IPS DF 6.9 (cell line): Measurements from ENCODE around the gene DCT.
"Not testable (repeated sequence)": the region's sequence is repeated elsewhere in the genome, so short reads cannot be mapped to it uniquely, and the experiment has no call there.

Experiments used
- DNase-seq: peaks from one replicate; pipeline ENCODE4 v3.0.0-alpha.2; 2013; ENCODE audit warnings: low read depth, low spot score
- H3K27ac ChIP-seq: one replicate; pipeline ENCODE4 v1.5.1; 2013; ENCODE audit warnings: low read length, control low read depth
- H3K27me3 ChIP-seq: 2 replicates; pipeline ENCODE4 v1.6.1; 2013; ENCODE audit warnings: mild to moderate bottlenecking, low read length; ENCODE audit not compliant: control insufficient read depth, insufficient read depth
- H3K36me3 ChIP-seq: 2 replicates; pipeline ENCODE4 v1.6.1; 2013; ENCODE audit warnings: low read length; ENCODE audit not compliant: control insufficient read depth, insufficient read depth
- H3K4me1 ChIP-seq: 2 replicates; pipeline ENCODE4 v1.6.1; 2013; ENCODE audit warnings: low read length; ENCODE audit not compliant: control insufficient read depth, insufficient read depth
- H3K4me3 ChIP-seq: 2 replicates; pipeline ENCODE4 v1.5.1; 2013; ENCODE audit warnings: mild to moderate bottlenecking, low read length
- H3K9me3 ChIP-seq: 2 replicates; pipeline ENCODE4 v1.6.1; 2013; ENCODE audit warnings: low read length, inconsistent platforms; ENCODE audit not compliant: control insufficient read depth, insufficient read depth
- WGBS: extraction: QIAGEN DNeasy Blood & Tissue Kit; methylation state at CpG from one replicate; pipeline ENCODE4 v1.1.7; 2013; ENCODE audit warnings: mixed read lengths, missing lambda C conversion rate; ENCODE audit not compliant: insufficient read length, insufficient coverage; 5-methylcytosine and 5-hydroxymethylcytosine counted together

DCT gene

DNA sequence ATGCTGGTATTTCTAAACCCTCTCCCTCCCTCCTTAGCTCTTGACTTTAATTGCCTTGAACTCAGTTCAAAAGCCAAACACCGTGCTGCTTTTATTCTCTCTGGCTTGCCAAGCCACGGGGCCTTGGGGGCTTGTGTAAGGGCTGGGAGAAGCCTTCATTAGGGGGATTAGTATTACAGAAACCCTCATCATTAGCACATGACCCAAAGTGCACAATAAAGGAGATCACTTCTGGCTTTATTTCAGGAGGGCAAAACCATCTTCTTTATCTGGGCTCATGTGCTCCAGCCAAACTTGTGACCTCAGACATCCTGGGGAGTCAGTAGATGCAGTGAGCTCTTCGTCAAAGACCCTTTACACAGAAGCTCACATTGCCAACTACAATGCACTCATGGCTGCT, at the start of gene DCT:
Gene DCT, minus strand, starts transcription at position 67 of the 400 bp plus-strand sequence. CDS start 427 bp downstream, outside the sequence.
- no CpG with 5 or more reads among the region's 3 CpGs for WGBS
- H3K9me3 ChIP-seq: no peaks in the 10 kb centered on the region
- H3K36me3 ChIP-seq: no peaks in the 10 kb centered on the region
- no peak for DNase-seq
- no peaks in the 10 kb centered on the region for H3K4me1 ChIP-seq
- H3K27me3 ChIP-seq: no peaks in the 10 kb centered on the region
- H3K27ac ChIP-seq: no peak within 1 kb of the TSS
- H3K4me3 ChIP-seq: no peak within 1 kb of the TSS

DNA sequence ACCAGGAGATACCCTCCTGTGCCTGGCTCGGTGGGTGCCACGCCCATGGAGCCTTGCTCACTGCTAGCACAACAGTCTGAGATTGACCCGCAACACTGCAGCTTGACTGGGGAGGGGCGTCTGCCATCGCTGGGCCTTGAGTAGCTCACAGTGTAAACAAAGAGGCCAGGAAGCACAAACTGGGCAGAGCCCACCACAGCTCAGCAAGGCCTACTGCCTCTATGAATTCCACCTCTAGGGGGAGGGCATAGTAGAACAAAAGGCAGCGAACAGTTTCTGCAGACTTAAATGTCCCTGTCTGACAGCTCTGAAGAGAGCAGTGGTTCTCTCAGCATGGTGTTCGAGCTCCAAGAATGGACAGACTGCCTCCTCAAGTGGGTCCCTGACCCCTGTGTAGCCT, 47.5 kb upstream of the DCT start:
- no CpG with 5 or more reads among the region's 7 CpGs for WGBS
- not testable (repeated sequence) for H3K9me3 ChIP-seq, H3K36me3 ChIP-seq, H3K4me3 ChIP-seq, H3K27me3 ChIP-seq, DNase-seq, H3K4me1 ChIP-seq, H3K27ac ChIP-seq

DNA sequence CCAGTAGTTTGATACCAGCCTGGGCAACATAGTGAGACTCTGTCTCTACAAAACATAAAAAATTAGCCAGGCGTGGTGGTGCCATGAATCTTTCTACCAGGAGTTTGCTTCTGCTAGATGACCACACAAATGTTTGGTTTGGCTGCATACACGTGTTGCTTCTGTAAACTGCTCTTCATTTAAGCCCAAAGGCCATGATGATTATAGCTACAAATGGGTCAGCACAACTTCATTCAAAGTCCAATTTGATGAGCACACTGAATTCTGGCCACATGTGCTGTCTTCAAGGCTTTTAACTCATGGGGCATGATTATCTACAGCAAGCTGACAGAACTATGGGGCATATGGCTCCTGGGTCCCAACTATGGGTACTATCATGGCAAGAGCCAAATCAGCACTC, 46.3 kb upstream of the DCT start:
- no peaks in the 10 kb centered on the region for H3K27me3 ChIP-seq
- H3K4me3 ChIP-seq: no peak overlapping the region
- DNase-seq: no peak
- no CpG with 5 or more reads among the region's 2 CpGs for WGBS
- H3K4me1 ChIP-seq: no peaks in the 10 kb centered on the region
- H3K36me3 ChIP-seq: no peaks in the 10 kb centered on the region
- H3K9me3 ChIP-seq: no peaks in the 10 kb centered on the region
- no peak overlapping the region for H3K27ac ChIP-seq

DNA sequence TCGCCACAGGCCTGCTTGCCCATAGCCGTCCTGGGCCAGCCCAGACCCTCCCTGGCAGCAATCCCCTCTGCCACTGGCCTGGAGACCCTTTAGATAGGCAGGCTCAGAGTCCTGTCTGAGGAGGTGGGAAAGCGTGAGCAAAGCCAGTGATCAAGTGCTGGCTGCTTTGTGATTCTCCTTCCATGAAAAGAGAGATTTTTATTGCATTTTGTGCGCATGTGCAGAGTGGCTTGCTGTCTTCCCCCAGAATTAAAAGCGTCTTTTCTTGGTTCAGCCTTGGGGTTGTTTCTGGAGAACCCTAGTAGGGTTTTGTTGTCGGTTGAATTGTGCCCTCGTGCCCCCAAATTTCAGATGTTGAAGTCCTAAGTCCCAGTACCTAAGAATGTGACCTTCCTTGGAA, 44.9 kb upstream of the DCT start:
- WGBS: no CpG with 5 or more reads among the region's 7 CpGs
- no peaks in the 10 kb centered on the region for H3K9me3 ChIP-seq

DNA sequence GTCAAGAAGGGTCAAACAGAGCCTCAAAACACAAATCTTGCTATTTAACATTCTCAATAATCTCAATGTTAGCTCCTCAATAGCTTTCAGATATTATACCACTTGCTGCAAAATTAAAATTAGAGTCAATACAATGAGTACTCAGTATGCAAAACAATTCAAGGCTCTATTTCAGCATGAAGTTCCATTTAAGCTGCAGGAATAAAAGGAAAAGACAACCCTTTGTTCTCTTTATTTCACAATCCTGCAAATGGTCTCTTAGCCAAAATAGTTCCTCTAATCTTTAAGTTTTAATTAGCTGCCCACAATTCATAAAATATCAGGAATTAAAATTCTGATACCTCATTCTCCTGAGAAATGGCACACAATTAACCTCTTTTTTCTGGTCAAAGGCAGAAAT, 40.5 kb upstream of the DCT start:
- H3K36me3 ChIP-seq: no peaks in the 10 kb centered on the region
- no peaks in the 10 kb centered on the region for H3K27me3 ChIP-seq
- H3K27ac ChIP-seq: no peak overlapping the region
- no peaks in the 10 kb centered on the region for H3K4me1 ChIP-seq
- no peak overlapping the region for H3K4me3 ChIP-seq
- H3K9me3 ChIP-seq: no peaks in the 10 kb centered on the region
- no peak for DNase-seq

More for the DNA sequence above, 44.9 kb upstream of the DCT start:
- no peaks in the 10 kb centered on the region for H3K4me1 ChIP-seq
- no peaks in the 10 kb centered on the region for H3K36me3 ChIP-seq
- DNase-seq: no peak
- H3K4me3 ChIP-seq: no peak overlapping the region
- no peaks in the 10 kb centered on the region for H3K27me3 ChIP-seq
- no peak overlapping the region for H3K27ac ChIP-seq

DNA sequence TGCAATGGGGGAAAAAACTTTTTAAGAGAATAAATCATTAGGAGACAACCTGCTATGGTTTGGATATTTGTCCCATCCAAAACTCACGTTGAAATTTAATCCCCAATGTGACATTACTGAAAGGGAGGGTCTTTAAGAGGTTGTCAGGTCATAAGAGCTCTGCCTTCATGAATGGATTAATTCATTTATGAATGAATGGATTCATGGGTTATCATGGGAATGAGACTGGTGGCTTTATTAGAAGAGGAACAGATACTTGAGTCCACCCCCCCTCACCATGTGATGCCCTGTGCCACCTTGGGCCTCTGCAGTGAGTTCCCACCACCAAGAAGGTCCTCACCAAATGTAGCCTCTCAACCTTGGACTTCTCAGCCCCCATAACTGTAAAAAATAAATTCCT, 37.0 kb upstream of the DCT start:
- Histone ChIP-seq H3K36me3 (no peaks in the 10 kb centered on the region), H3K4me1 (no peaks in the 10 kb centered on the region), H3K27ac (no peak overlapping the region), H3K9me3 (no peaks in the 10 kb centered on the region), H3K27me3 (no peaks in the 10 kb centered on the region), H3K4me3 (no peak overlapping the region)
- WGBS: no CpG with 5 or more reads among the region's 1 CpG
- no peak for DNase-seq

DNA sequence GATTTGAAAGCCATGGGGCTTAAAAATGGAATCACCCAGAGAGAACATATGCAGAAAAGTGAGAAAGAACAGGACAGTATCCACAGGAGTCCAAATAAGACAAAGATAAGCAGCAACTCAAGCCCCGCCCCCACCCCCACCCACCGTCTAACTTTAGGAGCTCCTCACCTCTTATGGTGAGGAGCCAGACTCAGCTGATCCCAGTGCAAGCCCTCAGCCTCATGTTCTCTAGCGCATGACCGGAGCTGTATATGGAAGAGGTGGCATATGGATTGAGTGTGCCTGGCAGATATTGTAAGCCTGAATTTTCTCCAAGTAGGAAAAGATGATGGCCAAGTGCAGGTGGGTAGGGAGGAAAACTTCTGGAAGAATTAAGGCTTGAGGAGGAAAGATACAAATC, 36.4 kb upstream of the DCT start:
- WGBS: no CpG with 5 or more reads among the region's 4 CpGs
- Histone ChIP-seq H3K27ac (no peak overlapping the region), H3K36me3 (no peaks in the 10 kb centered on the region), H3K9me3 (no peaks in the 10 kb centered on the region), H3K27me3 (no peaks in the 10 kb centered on the region), H3K4me3 (no peak overlapping the region), H3K4me1 (no peaks in the 10 kb centered on the region)
- DNase-seq: no peak

DNA sequence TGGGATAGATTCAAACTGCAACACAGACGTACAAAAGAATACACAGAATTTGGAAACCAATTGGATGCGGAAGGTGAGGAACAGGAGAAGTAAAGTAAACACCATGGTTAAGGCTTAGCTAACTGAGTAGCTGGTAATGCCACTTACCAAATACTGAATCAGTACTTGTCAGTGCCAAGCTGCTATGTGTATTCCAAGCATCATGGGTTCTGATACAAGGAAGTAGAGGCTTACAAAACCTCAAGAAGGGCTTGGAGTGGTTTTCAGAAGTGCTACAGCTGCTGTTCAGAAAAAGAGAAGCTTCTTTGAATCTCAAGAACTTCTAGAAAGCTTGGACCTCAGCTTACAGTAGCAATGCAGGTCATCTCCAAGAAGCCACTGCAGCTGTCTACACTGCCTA, 35.9 kb upstream of the DCT start:
- no CpG with 5 or more reads among the region's 2 CpGs for WGBS

DNA sequence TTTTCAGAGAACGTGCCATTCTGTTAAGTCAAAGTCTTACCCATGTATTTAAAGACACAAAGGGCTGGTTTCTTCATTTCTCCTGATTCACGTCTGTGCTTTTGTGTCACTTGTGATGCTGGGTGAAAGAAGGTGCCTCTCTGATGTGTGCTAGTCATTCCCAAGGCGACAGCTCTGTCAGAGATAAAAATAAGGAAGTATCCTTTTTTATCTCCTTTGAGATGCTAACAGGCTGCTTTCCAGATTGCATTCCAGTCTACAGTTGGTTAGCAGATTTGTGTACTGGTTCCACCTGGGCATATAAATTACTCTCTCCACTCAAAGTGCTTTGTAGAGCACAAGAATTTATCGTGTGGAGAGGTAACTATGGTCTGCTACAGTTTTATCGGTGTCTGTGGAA, 33.5 kb upstream of the DCT start:
- no CpG with 5 or more reads among the region's 5 CpGs for WGBS

More for the DNA sequence above, 35.9 kb upstream of the DCT start:
- DNase-seq: no peak
- Histone ChIP-seq H3K27ac (no peak overlapping the region), H3K4me1 (no peaks in the 10 kb centered on the region), H3K4me3 (no peak overlapping the region), H3K36me3 (no peaks in the 10 kb centered on the region), H3K27me3 (no peaks in the 10 kb centered on the region), H3K9me3 (no peaks in the 10 kb centered on the region)

DNA sequence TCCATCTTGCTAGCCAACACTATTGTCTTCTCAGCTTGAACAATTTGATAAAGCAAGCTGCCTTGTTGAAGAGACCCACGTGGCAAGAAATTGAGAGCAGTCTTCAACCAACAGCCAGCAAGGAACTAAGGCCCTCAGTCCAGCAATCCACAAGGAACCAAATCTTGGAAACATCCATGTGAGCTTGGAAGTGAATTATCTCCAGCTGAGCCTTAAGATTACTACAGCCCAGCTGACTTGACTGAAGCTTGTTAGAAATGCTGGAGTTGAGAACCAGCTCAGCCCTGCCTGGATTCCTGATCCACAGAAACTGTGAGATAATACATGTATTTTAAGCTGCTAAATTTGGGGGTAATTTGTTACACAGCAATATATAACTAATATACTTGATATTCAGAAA, 26.2 kb upstream of the DCT start:
- no peak for DNase-seq
- WGBS: no CpG with 5 or more reads among the region's 1 CpG

More for the DNA sequence above, 33.5 kb upstream of the DCT start:
- H3K27ac ChIP-seq: no peak overlapping the region
- no peaks in the 10 kb centered on the region for H3K36me3 ChIP-seq
- no peak for DNase-seq
- no peaks in the 10 kb centered on the region for H3K27me3 ChIP-seq
- no peaks in the 10 kb centered on the region for H3K4me1 ChIP-seq
- H3K4me3 ChIP-seq: no peak overlapping the region
- no peaks in the 10 kb centered on the region for H3K9me3 ChIP-seq

DNA sequence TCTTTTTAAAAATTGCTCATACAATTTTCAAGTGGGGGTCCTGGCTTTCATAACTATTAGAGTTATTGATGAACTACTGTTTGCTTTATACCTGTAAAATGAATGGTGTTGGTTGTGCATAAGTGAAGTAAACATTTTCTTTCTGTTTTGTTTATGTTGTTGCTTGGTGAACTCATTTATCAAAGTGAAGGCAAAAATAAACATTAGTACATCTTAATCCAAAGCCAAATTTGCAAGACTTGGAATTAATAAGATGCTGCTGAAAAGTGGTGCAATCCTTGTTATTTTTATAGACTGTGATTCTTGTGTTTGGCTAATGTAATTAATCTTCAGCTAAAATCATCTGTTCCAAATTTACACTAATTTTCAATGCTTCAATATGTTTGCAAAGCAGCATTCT, 24.4 kb upstream of the DCT start:
- Histone ChIP-seq H3K4me3 (no peak overlapping the region), H3K27ac (no peak overlapping the region), H3K4me1 (no peaks in the 10 kb centered on the region), H3K36me3 (no peaks in the 10 kb centered on the region), H3K27me3 (no peaks in the 10 kb centered on the region), H3K9me3 (no peaks in the 10 kb centered on the region)
- DNase-seq: no peak

More for the DNA sequence above, 26.2 kb upstream of the DCT start:
- Histone ChIP-seq H3K4me1 (no peaks in the 10 kb centered on the region), H3K27ac (no peak overlapping the region), H3K4me3 (no peak overlapping the region), H3K9me3 (no peaks in the 10 kb centered on the region), H3K36me3 (no peaks in the 10 kb centered on the region), H3K27me3 (no peaks in the 10 kb centered on the region)
